Glutamatergic neuron (in vitro differentiated cells): Measurements from ENCODE around the gene DUS4L. TPM values are rescaled to one million over a fixed set of nuclear protein-coding genes. Genes with fewer than 3 reads are reported as not detected.

ENCODE experiments used
- DNase-seq: peaks from one replicate; pipeline ENCODE4 v3.0.0; 2022
- H3K27ac Mint-ChIP-seq: one replicate; pipeline ENCODE4 v1.8.0; 2020; ENCODE audit warnings: mild to moderate bottlenecking, mixed read lengths, inconsistent platforms; ENCODE audit not compliant: unreplicated experiment
- H3K27me3 Mint-ChIP-seq: one replicate; pipeline ENCODE4 v1.8.0; 2020; ENCODE audit warnings: mild to moderate bottlenecking, moderate library complexity, mixed read lengths, inconsistent platforms; ENCODE audit not compliant: unreplicated experiment
- H3K36me3 Mint-ChIP-seq: one replicate; pipeline ENCODE4 v1.8.0; 2020; ENCODE audit warnings: mild to moderate bottlenecking, mixed read lengths, inconsistent platforms; ENCODE audit not compliant: unreplicated experiment
- H3K4me1 Mint-ChIP-seq: one replicate; pipeline ENCODE4 v1.8.0; 2020; ENCODE audit warnings: mild to moderate bottlenecking, low read depth, mixed read lengths, inconsistent platforms; ENCODE audit not compliant: unreplicated experiment
- H3K4me3 Mint-ChIP-seq: one replicate; pipeline ENCODE4 v1.8.0; 2020; ENCODE audit warnings: mild to moderate bottlenecking, mixed read lengths, inconsistent platforms; ENCODE audit not compliant: unreplicated experiment
- H3K9me3 Mint-ChIP-seq: one replicate; pipeline ENCODE4 v1.8.0; 2020; ENCODE audit warnings: mild to moderate bottlenecking, moderate library complexity, mixed read lengths, inconsistent platforms; ENCODE audit not compliant: unreplicated experiment
- CTCF ChIP-seq: fragments of 200-600 bp; sonication (generic); IDR thresholded peaks from one replicate; pipeline ENCODE4 v1.5.0; 2021; ENCODE audit not compliant: partially characterized antibody, unreplicated experiment
- total RNA-seq: library from RNA; stranded (reverse); fragmentation: NEBNext Ultra II Directional; extraction: Animal tissue kit (Norgen Biotek cat#: 25700); gene quantifications from one replicate; pipeline ENCODE4 v1.2.1, GENCODE V29; 2021; ENCODE audit not compliant: unreplicated experiment

The DUS4L gene
- total RNA-seq, 1 donor from 2014 or later = 11.5 TPM

GRCh38 chr7:107580716-107581383, 17.1 kb downstream of the DUS4L start:
- Mint-ChIP-seq H3K4me1 (no peaks in the 10 kb centered on the region), H3K27me3 (peaks cover 1% of the 10 kb centered on the region), H3K9me3 (no peaks in the 10 kb centered on the region), H3K36me3 (no peaks in the 10 kb centered on the region), H3K4me3 (peak overlapping the region; percentile 86), H3K27ac (no peak overlapping the region)
- DNase-seq = no peak
- no peak for TF ChIP-seq CTCF

GRCh38 chr7:107581387-107582013, 17.7 kb downstream of the DUS4L start:
- DNase-seq = no peak
- Mint-ChIP-seq H3K4me1 (no peaks in the 10 kb centered on the region), H3K9me3 (no peaks in the 10 kb centered on the region), H3K27ac (no peak overlapping the region), H3K27me3 (peaks cover 1% of the 10 kb centered on the region), H3K4me3 (no peak overlapping the region), H3K36me3 (no peaks in the 10 kb centered on the region)
- TF ChIP-seq CTCF = no peak

GRCh38 chr7:107582875-107583274, 19.1 kb downstream of the DUS4L start:
- no peak for TF ChIP-seq CTCF

GRCh38 chr7:107584716-107585115, 20.9 kb downstream of the DUS4L start:
- Mint-ChIP-seq H3K27ac (no peak overlapping the region), H3K9me3 (peaks cover 3% of the 10 kb centered on the region), H3K4me1 (no peaks in the 10 kb centered on the region), H3K27me3 (peaks cover 2% of the 10 kb centered on the region), H3K4me3 (no peak overlapping the region), H3K36me3 (peaks cover 6% of the 10 kb centered on the region)
- DNase-seq = no peak
- no peak for TF ChIP-seq CTCF

More at GRCh38 chr7:107582875-107583274, 19.1 kb downstream of the DUS4L start:
- DNase-seq = no peak
- Mint-ChIP-seq H3K27ac (no peak overlapping the region), H3K4me3 (no peak overlapping the region), H3K4me1 (no peaks in the 10 kb centered on the region), H3K36me3 (no peaks in the 10 kb centered on the region), H3K27me3 (peaks cover 1% of the 10 kb centered on the region), H3K9me3 (no peaks in the 10 kb centered on the region)

- DNase-seq = no peak
- TF ChIP-seq CTCF = no peak
- peaks cover 2% of the 10 kb centered on the region for H3K27me3 Mint-ChIP-seq
- H3K9me3 Mint-ChIP-seq = peaks cover 3% of the 10 kb centered on the region
- no peak overlapping the region for H3K27ac Mint-ChIP-seq
- H3K4me3 Mint-ChIP-seq = no peak overlapping the region
- H3K4me1 Mint-ChIP-seq = no peaks in the 10 kb centered on the region
- H3K36me3 Mint-ChIP-seq = peaks cover 6% of the 10 kb centered on the region
Observed at GRCh38 chr7:107588529-107589130, 24.9 kb downstream of the DUS4L start.
